Measurements from ENCODE around the gene PHACTR1.

The PHACTR1 gene

DNA sequence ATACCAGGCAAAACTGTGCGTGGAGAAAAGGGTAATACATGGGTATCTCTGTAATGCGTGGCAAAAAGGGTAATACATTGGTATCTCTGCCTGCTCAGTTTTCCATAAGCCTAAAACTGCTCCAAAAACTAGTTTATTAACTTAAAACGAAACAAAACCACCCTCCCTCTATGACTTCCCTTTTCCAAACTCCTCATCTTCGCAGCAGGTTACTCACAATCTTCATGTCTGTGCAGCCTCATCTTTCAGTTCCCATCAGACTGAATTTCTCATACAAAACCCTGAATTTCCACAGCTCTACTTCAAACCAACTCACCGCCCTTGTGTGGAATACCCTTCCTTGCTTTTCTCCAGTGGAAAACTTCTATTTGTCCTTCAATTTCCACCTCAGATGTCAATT lies 199.4 kb downstream of the PHACTR1 start:
- H3K4me1 ChIP-seq (ENCODE audit: control insufficient read depth in 1 of 2, insufficient read depth in 1 of 2, low read depth in 1 of 2, low read length in 1 of 2): no peaks in the 10 kb centered on the region
- TF ChIP-seq, protein P1, sequence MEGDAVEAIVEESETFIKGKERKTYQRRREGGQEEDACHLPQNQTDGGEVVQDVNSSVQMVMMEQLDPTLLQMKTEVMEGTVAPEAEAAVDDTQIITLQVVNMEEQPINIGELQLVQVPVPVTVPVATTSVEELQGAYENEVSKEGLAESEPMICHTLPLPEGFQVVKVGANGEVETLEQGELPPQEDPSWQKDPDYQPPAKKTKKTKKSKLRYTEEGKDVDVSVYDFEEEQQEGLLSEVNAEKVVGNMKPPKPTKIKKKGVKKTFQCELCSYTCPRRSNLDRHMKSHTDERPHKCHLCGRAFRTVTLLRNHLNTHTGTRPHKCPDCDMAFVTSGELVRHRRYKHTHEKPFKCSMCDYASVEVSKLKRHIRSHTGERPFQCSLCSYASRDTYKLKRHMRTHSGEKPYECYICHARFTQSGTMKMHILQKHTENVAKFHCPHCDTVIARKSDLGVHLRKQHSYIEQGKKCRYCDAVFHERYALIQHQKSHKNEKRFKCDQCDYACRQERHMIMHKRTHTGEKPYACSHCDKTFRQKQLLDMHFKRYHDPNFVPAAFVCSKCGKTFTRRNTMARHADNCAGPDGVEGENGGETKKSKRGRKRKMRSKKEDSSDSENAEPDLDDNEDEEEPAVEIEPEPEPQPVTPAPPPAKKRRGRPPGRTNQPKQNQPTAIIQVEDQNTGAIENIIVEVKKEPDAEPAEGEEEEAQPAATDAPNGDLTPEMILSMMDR (IDR thresholded peaks at IDR 0.05): no peak
- H3K4me3 ChIP-seq (ENCODE audit: low read depth in 1 of 2, low read length in 1 of 2): no peak overlapping the region
- H3K9me3 ChIP-seq: no peaks in the 10 kb centered on the region
- H3K27me3 ChIP-seq: no peaks in the 10 kb centered on the region
- no peaks in the 10 kb centered on the region for H3K36me3 ChIP-seq
- H3K27ac ChIP-seq: no peak overlapping the region

DNA sequence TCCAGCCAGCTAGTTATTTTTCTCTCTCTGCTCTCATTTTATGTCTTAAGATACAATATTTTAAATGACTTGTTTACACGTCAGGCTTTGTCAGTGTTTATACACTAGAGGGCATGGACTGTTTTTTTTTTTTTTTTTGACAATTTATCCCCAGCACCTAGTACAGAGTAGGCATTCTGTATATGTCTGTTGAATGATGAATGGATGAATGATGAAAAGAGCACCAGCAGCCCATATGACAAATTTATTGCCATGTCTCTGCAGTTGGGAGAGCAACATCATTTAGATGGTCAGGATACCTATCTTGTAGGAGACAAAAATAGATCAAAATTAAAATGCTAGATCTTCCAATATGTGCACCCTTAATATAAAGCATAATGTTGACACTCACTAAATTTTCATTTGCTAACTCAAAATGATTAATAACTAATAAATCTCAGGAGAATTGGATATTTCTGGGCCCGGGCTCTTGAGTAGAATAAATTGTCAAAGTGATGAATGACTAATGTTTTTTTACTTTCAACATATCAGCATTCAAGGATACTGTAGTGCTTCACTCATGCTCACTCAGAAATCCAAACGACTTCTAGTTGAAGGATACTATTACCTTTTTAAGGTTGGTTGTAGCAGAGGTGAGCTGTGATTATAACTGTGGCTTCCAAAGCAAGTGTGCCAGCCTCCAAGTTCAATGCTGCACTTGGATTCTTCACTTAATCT lies 200.0 kb downstream of the PHACTR1 start:
- no peaks in the 10 kb centered on the region for H3K4me1 ChIP-seq (ENCODE audit: control insufficient read depth in 1 of 2, insufficient read depth in 1 of 2, low read depth in 1 of 2, low read length in 1 of 2)
- TF ChIP-seq, protein P1 (IDR thresholded peaks at IDR 0.05): no peak

DNA sequence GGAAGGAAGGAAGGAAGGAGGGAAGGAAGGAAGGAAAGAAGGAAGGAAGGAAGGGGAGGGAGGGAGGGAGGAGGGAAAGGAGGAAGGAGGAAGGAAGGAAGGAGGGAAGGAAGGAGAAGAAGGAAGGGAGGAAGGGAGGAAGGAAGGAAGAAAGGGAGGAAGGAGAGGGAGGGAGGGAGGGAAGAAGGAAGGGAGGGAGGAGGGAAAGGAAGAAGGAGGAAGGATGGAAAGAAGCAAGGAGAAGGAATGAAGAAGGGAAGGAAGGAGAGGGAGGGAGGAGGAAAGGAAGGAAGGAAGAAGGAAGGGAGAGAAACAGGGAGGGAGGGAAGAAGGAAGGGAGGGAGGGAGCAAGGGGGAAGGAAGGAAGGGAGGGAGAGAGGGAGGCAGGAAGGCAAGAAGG lies 204.9 kb downstream of the PHACTR1 start:
- H3K4me3 ChIP-seq (ENCODE audit: low read depth in 1 of 2, low read length in 1 of 2): no peak overlapping the region
- TF ChIP-seq, protein P1 (IDR thresholded peaks at IDR 0.05): no peak
- no peaks in the 10 kb centered on the region for H3K27me3 ChIP-seq
- no peaks in the 10 kb centered on the region for H3K4me1 ChIP-seq (ENCODE audit: control insufficient read depth in 1 of 2, insufficient read depth in 1 of 2, low read depth in 1 of 2, low read length in 1 of 2)
- H3K36me3 ChIP-seq: no peaks in the 10 kb centered on the region
- H3K9me3 ChIP-seq: no peaks in the 10 kb centered on the region
- H3K27ac ChIP-seq: no peak overlapping the region

More for the DNA sequence above, 200.0 kb downstream of the PHACTR1 start:
- H3K27ac ChIP-seq: no peak overlapping the region
- no peak overlapping the region for H3K4me3 ChIP-seq (ENCODE audit: low read depth in 1 of 2, low read length in 1 of 2)
- H3K36me3 ChIP-seq: no peaks in the 10 kb centered on the region
- H3K27me3 ChIP-seq: no peaks in the 10 kb centered on the region
- H3K9me3 ChIP-seq: no peaks in the 10 kb centered on the region

DNA sequence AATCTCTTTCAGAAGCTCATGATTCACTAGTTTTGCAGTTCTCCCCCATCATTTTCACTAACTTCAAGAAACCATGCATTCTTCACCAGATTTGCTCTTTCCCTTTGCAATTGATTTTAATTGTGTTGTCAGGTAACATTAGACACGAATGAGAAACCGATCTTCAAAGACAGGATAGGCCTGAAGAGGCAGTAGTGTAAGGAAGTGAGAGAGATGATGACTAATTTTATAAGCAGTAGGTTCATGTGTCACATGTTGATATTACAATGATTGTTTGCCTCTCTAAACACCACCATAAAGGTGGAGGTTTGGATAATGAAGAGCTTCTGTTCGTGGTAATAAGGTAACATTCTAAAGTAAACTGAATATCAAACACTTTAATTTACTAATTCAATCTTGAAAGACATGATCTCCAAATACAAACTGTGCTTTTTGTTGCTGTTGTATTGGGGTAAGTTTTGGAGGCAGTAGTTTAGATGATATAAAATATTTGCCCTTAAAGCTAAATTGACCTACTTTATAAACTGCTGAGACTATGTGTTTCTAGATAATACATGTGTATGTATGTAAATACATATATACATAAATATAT lies 207.2 kb downstream of the PHACTR1 start:
- no peaks in the 10 kb centered on the region for H3K36me3 ChIP-seq

DNA sequence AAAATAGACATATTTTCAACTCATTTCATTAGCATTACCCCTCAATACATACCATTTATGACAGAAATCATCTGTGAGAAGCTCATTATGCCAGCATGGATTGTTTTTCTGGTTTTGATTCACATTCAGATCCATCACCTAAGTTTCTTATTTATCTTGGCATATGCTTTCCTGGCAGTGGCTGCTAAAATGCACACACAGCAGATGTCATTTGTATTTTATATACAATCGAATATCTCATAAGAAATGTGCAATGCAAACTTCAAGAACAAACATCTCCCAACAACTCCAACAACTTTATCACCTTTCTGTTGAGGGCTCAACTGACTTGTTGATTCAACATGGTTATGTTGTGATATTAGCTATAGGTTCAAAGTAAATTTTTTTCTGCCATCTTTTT lies 208.3 kb downstream of the PHACTR1 start:
- H3K9me3 ChIP-seq: no peaks in the 10 kb centered on the region
- no peaks in the 10 kb centered on the region for H3K36me3 ChIP-seq
- TF ChIP-seq, protein P1 (IDR thresholded peaks at IDR 0.05): no peak
- H3K4me3 ChIP-seq (ENCODE audit: low read depth in 1 of 2, low read length in 1 of 2): no peak overlapping the region
- no peaks in the 10 kb centered on the region for H3K27me3 ChIP-seq
- H3K4me1 ChIP-seq (ENCODE audit: control insufficient read depth in 1 of 2, insufficient read depth in 1 of 2, low read depth in 1 of 2, low read length in 1 of 2): no peaks in the 10 kb centered on the region
- no peak overlapping the region for H3K27ac ChIP-seq

More for the DNA sequence above, 207.2 kb downstream of the PHACTR1 start:
- no peak overlapping the region for H3K4me3 ChIP-seq (ENCODE audit: low read depth in 1 of 2, low read length in 1 of 2)
- H3K9me3 ChIP-seq: no peaks in the 10 kb centered on the region
- no peak overlapping the region for H3K27ac ChIP-seq
- no peaks in the 10 kb centered on the region for H3K27me3 ChIP-seq
- no peaks in the 10 kb centered on the region for H3K4me1 ChIP-seq (ENCODE audit: control insufficient read depth in 1 of 2, insufficient read depth in 1 of 2, low read depth in 1 of 2, low read length in 1 of 2)
- TF ChIP-seq, protein P1 (IDR thresholded peaks at IDR 0.05): no peak
